Bronchial smooth muscle cell (primary cell): Measurements from ENCODE around the gene KNCN. TPM values are rescaled to one million over a fixed set of nuclear protein-coding genes. Genes with fewer than 3 reads are reported as not detected.

Experiments used
- total RNA-seq: library from RNA; depleted of rRNA; stranded (reverse); fragments of >200 nt; gene quantifications from 2 replicates; pipeline ENCODE4 v1.2.1, GENCODE V29; 2014

KNCN gene
- not detected in 2 replicates for total RNA-seq

DNA sequence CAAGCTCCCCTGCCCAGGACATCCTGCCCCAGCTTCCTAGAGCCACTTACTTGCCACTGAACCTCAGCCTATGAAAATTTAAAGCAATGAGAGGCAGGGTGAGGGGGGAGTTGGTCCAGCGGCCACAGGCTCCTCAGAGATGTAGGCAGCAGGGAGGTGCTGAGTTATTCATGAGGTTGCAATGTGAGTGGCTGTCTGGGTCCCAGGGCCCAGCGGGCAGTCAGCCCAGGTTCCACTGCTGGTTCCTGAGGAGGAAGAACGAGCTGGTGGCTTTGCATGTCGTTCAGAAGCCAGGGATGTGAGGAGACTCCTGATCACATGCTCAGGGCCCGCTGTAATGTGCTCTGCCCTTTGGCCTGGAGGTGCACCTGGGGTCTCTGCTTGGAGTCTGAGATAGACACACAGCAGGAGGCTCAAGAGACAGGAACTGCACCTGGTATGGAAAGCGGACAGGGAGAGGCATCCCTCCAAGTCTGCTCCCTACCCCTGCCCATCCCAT, at the start of gene KNCN:
TSS of gene KNCN (minus strand) at position 51 of the 499 bp plus-strand sequence. CDS start 432 bp downstream, outside the sequence.

Other genes with a start within 250 kb of the KNCN start
- gene LRRC41, start 248.0 kb downstream of the KNCN start, total RNA-seq: 49.2 and 67.5 TPM in 2 replicates
- gene UQCRH, start 247.9 kb downstream of the KNCN start, total RNA-seq: 951 and 1,064 TPM in 2 replicates
- gene NSUN4, start 210.8 kb downstream of the KNCN start, total RNA-seq: 9.8 and 11.4 TPM in 2 replicates
- gene FAAH, start 157.3 kb downstream of the KNCN start, total RNA-seq: 1.4 and 2.0 TPM in 2 replicates
- gene DMBX1, start 61.8 kb downstream of the KNCN start, total RNA-seq: not detected in 2 replicates
- 16.9 and 20.6 TPM in 2 replicates for gene MKNK1, start 52.6 kb upstream of the KNCN start, total RNA-seq
- 9.1 and 12.5 TPM in 2 replicates for gene MOB3C, start 65.2 kb upstream of the KNCN start, total RNA-seq
- gene ATPAF1, start 116.7 kb upstream of the KNCN start, total RNA-seq: 41.0 and 45.9 TPM in 2 replicates
- not detected in 2 replicates for gene TEX38, start 120.2 kb upstream of the KNCN start, total RNA-seq
- 12.3 and 19.4 TPM in 2 replicates for gene EFCAB14, start 167.5 kb upstream of the KNCN start, total RNA-seq
- gene CYP4B1, start 247.4 kb upstream of the KNCN start, total RNA-seq: not detected in 2 replicates